ENCODE measurements around the gene NR1D2.
"Not testable (repeated sequence)": the region's sequence is repeated elsewhere in the genome, so short reads cannot be mapped to it uniquely, and the experiment has no call there.

The NR1D2 gene

GRCh38 chr3:23999012-23999641 lies 54.0 kb downstream of the NR1D2 start:
- TF ChIP-seq LEF1 (IDR thresholded peaks at IDR 0.05; ENCODE audit: borderline replicate concordance), result no peak
- no peak for TF ChIP-seq ZNF384 (IDR thresholded peaks at IDR 0.05)
- TF ChIP-seq L3MBTL2 (conservative IDR thresholded peaks at IDR 0.05), result no peak
- TF ChIP-seq FOXM1 (IDR thresholded peaks at IDR 0.05; ENCODE audit: borderline replicate concordance), result no peak
- TF ChIP-seq SP1 (IDR thresholded peaks at IDR 0.05), result no peak
- TF ChIP-seq CTBP1 (IDR thresholded peaks at IDR 0.05; ENCODE audit: borderline replicate concordance), result no peak
- TF ChIP-seq SUZ12 (IDR thresholded peaks at IDR 0.05), result no peak
- TF ChIP-seq TARDBP (IDR thresholded peaks at IDR 0.05), result no peak
- no peak for TF ChIP-seq FOXA1 (IDR thresholded peaks at IDR 0.05)
- no peak for TF ChIP-seq BHLHE40 (IDR thresholded peaks at IDR 0.05; ENCODE audit: borderline replicate concordance)
- TF ChIP-seq ARNT (IDR thresholded peaks at IDR 0.05), result no peak
- no peak for TF ChIP-seq PKNOX1 (IDR thresholded peaks at IDR 0.05)
- no peak for TF ChIP-seq NFRKB (IDR thresholded peaks at IDR 0.05)
- no peak for TF ChIP-seq HDGF (IDR thresholded peaks at IDR 0.05; ENCODE audit: borderline replicate concordance)
- TF ChIP-seq ELF4 (IDR thresholded peaks at IDR 0.05), result no peak
- no peak for TF ChIP-seq FOXK2 (IDR thresholded peaks at IDR 0.05)
- CTCF ChIA-PET, result interaction anchor here (0.7 to 1.2 kb wide), 3 partner anchors 16 to 684 kb away, joined by 3 read pairs; no protein-coding TSS in a partner anchor
- POLR2A ChIA-PET, result no interaction called here
- peak; percentile 56 for DNase-seq (ENCODE audit: extremely low spot score)

GRCh38 chr3:24002129-24002528 lies 57.0 kb downstream of the NR1D2 start:
- no peak for TF ChIP-seq SP1 (IDR thresholded peaks at IDR 0.05)
- TF ChIP-seq L3MBTL2 (conservative IDR thresholded peaks at IDR 0.05), result no peak
- TF ChIP-seq FOXM1 (IDR thresholded peaks at IDR 0.05; ENCODE audit: borderline replicate concordance), result no peak
- TF ChIP-seq TARDBP (IDR thresholded peaks at IDR 0.05), result no peak
- no peak for TF ChIP-seq FOXK2 (IDR thresholded peaks at IDR 0.05)
- TF ChIP-seq CTBP1 (IDR thresholded peaks at IDR 0.05; ENCODE audit: borderline replicate concordance), result no peak
- no peak for TF ChIP-seq HDGF (IDR thresholded peaks at IDR 0.05; ENCODE audit: borderline replicate concordance)
- TF ChIP-seq LEF1 (IDR thresholded peaks at IDR 0.05; ENCODE audit: borderline replicate concordance), result no peak
- TF ChIP-seq BHLHE40 (IDR thresholded peaks at IDR 0.05; ENCODE audit: borderline replicate concordance), result no peak
- no peak for TF ChIP-seq SUZ12 (IDR thresholded peaks at IDR 0.05)
- no peak for TF ChIP-seq NFRKB (IDR thresholded peaks at IDR 0.05)
- no peak for TF ChIP-seq ZNF384 (IDR thresholded peaks at IDR 0.05)
- TF ChIP-seq ARNT (IDR thresholded peaks at IDR 0.05), result no peak
- TF ChIP-seq PKNOX1 (IDR thresholded peaks at IDR 0.05), result no peak
- TF ChIP-seq ELF4 (IDR thresholded peaks at IDR 0.05), result no peak
- no peak for TF ChIP-seq FOXA1 (IDR thresholded peaks at IDR 0.05)
- ChIA-PET CTCF (no interaction called here), POLR2A (no interaction called here)
- no peak for DNase-seq (ENCODE audit: extremely low spot score)

- ChIA-PET POLR2A (no interaction called here), CTCF (interaction anchor here (0.6 kb wide), 1 partner anchor 143 kb away, joined by 3 read pairs; no protein-coding TSS in a partner anchor)
- no peak for DNase-seq (ENCODE audit: extremely low spot score)
- TF ChIP-seq SP1 (IDR thresholded peaks at IDR 0.05) (no peak), LEF1 (IDR thresholded peaks at IDR 0.05; ENCODE audit: borderline replicate concordance) (no peak), ELF4 (IDR thresholded peaks at IDR 0.05) (no peak), TARDBP (IDR thresholded peaks at IDR 0.05) (no peak), NFRKB (IDR thresholded peaks at IDR 0.05) (no peak), FOXA1 (IDR thresholded peaks at IDR 0.05) (no peak), HDGF (IDR thresholded peaks at IDR 0.05; ENCODE audit: borderline replicate concordance) (no peak)
These were observed 58.4 kb downstream of the NR1D2 start for GRCh38 chr3:24003466-24003865.

- no peak for DNase-seq (ENCODE audit: extremely low spot score)
- ChIA-PET POLR2A (no interaction called here), CTCF (interaction anchor here (0.6 kb wide), 1 partner anchor 56 kb away, joined by 3 read pairs; no protein-coding TSS in a partner anchor)
- no peak for TF ChIP-seq BHLHE40 (IDR thresholded peaks at IDR 0.05; ENCODE audit: borderline replicate concordance)
- no peak for TF ChIP-seq PKNOX1 (IDR thresholded peaks at IDR 0.05)
These were observed 59.3 kb downstream of the NR1D2 start for GRCh38 chr3:24004171-24004938.

GRCh38 chr3:24005669-24006068 lies 60.6 kb downstream of the NR1D2 start:
- no peak for TF ChIP-seq CTBP1 (IDR thresholded peaks at IDR 0.05; ENCODE audit: borderline replicate concordance)
- TF ChIP-seq FOXA1 (IDR thresholded peaks at IDR 0.05), result no peak
- no peak for TF ChIP-seq NFRKB (IDR thresholded peaks at IDR 0.05)
- no peak for TF ChIP-seq ARNT (IDR thresholded peaks at IDR 0.05)
- no peak for TF ChIP-seq FOXM1 (IDR thresholded peaks at IDR 0.05; ENCODE audit: borderline replicate concordance)
- TF ChIP-seq FOXK2 (IDR thresholded peaks at IDR 0.05), result no peak
- no peak for TF ChIP-seq BHLHE40 (IDR thresholded peaks at IDR 0.05; ENCODE audit: borderline replicate concordance)
- TF ChIP-seq LEF1 (IDR thresholded peaks at IDR 0.05; ENCODE audit: borderline replicate concordance), result no peak
- no peak for TF ChIP-seq TARDBP (IDR thresholded peaks at IDR 0.05)
- no peak for TF ChIP-seq L3MBTL2 (conservative IDR thresholded peaks at IDR 0.05)
- TF ChIP-seq ELF4 (IDR thresholded peaks at IDR 0.05), result no peak
- no peak for TF ChIP-seq PKNOX1 (IDR thresholded peaks at IDR 0.05)
- TF ChIP-seq HDGF (IDR thresholded peaks at IDR 0.05; ENCODE audit: borderline replicate concordance), result no peak
- no peak for TF ChIP-seq SP1 (IDR thresholded peaks at IDR 0.05)
- TF ChIP-seq ZNF384 (IDR thresholded peaks at IDR 0.05), result no peak
- no peak for TF ChIP-seq SUZ12 (IDR thresholded peaks at IDR 0.05)
- CTCF ChIA-PET, result interaction anchor here (0.6 kb wide), 1 partner anchor 93 kb away, joined by 3 read pairs; no protein-coding TSS in a partner anchor
- no peak for DNase-seq (ENCODE audit: extremely low spot score)
- POLR2A ChIA-PET, result no interaction called here

- DNase-seq (ENCODE audit: extremely low spot score); POLR2A ChIA-PET: not testable (repeated sequence)
- CTCF ChIA-PET, result interaction anchor here (0.9 kb wide), 1 partner anchor 56 kb away, joined by 3 read pairs; no protein-coding TSS in a partner anchor
These were observed 65.7 kb downstream of the NR1D2 start for GRCh38 chr3:24010834-24011233.
